K562 (cell line): ENCODE results near the gene ZBTB46. TPM values are rescaled to one million over a fixed set of nuclear protein-coding genes. Genes with fewer than 3 reads are reported as not detected.
A peak's percentile ranks its signal among the peaks of the same experiment; 100 is the strongest.

Experiments used
- BHLHE40 ChIP-seq: IDR thresholded peaks from 2 replicates; pipeline ENCODE4 v1.6.1; 2011; ENCODE audit warnings: low read length, improper control_type of control experiment
- CC2D1A ChIP-seq: fragments of 450-650 bp; IDR thresholded peaks from 2 replicates; pipeline ENCODE4 v1.6.1; 2017; ENCODE audit warnings: mild to moderate bottlenecking
- IRF2 ChIP-seq: sonication (generic); formaldehyde crosslinking; IDR thresholded peaks from 2 replicates; pipeline ENCODE4 v1.8.1; 2022; ENCODE audit warnings: mild to moderate bottlenecking, missing genetic modification reagents
- NKRF ChIP-seq: fragments of 450-650 bp; IDR thresholded peaks from 2 replicates; pipeline ENCODE4 v1.6.1; 2016; ENCODE audit warnings: borderline replicate concordance
- NR2C2 ChIP-seq, 2 experiments: fragments of 200-800 bp in 1 of 2; sonication (Bioruptor generic) in 1 of 2; sonication (generic) in 1 of 2; formaldehyde crosslinking in 1 of 2; IDR thresholded peaks; 2 replicates each; pipeline versions ENCODE4 v1.6.1 to v1.8.0; 2016 to 2022; ENCODE audit warnings: mild to moderate bottlenecking in 1 of 2, missing compliant biosample characterization in 1 of 2, missing genetic modification characterization in 1 of 2, missing genetic modification reagents in 1 of 2
- RNF2 ChIP-seq: sonication (generic); IDR thresholded peaks from 2 replicates; pipeline ENCODE4 v1.6.1; 2016
- SIN3B ChIP-seq: fragments of 450-650 bp; IDR thresholded peaks from 2 replicates; pipeline ENCODE4 v1.6.1; 2017; ENCODE audit warnings: low read depth, mild to moderate bottlenecking, moderate library complexity
- VEZF1 ChIP-seq: fragments of 200-800 bp; sonication (Bioruptor generic); IDR thresholded peaks from 2 replicates; pipeline ENCODE4 v1.6.1; 2017; ENCODE audit warnings: missing genetic modification characterization, missing compliant biosample characterization
- polyA plus RNA-seq, 8 experiments: library from polyadenylated mRNA; depleted of rRNA in 4 of 8; stranded (reverse) in 5 of 8; unstranded in 3 of 8; fragments of >200 nt; fragmentation: Nextera tagmentation in 2 of 8; fragmentation: Illumina TruSeq in 1 of 8; extraction: Ambion mirVana in 2 of 8; extraction: Trizol in 1 of 8; gene quantifications; 2 replicates each; pipeline versions ENCODE4 v1.2.1 to v1.2.3, GENCODE V29; 2011 to 2014; ENCODE audit warnings: inconsistent platforms in 1 of 8, missing spikeins in 1 of 8
- total RNA-seq, 7 experiments: library from RNA; depleted of rRNA in 6 of 7; stranded (reverse); fragments of >200 nt in 6 of 7; fragmentation: Illumina TruSeq in 2 of 7; extraction: Trizol in 2 of 7; gene quantifications; 2 replicates each; pipeline versions ENCODE4 v1.2.1 to v1.2.3, GENCODE V29; 2011 to 2021; ENCODE audit warnings: low replicate concordance in 1 of 7

The ZBTB46 gene
- total and polyA plus RNA-seq, 9 of the 15 experiments (the other 6 are each of a cell fraction or from before 2014, with no cell fraction given), result 0.29 to 4.1 (median 1.1) TPM

- TF ChIP-seq NKRF (0 out of 2 replicates have a peak, but pooled peaks have one; percentile 49), RNF2 (no peak), CC2D1A (peak; percentile 75), VEZF1 (CRISPR knock-in tag) (peak; percentile 65), BHLHE40 (peak; percentile 70; the same call in 1 of the 2 replicates), SIN3B (peak; percentile 32; the same call in 1 of the 2 replicates), IRF2 (CRISPR knock-in tag) (0 out of 2 replicates have a peak, but pooled peaks have one; percentile 71), NR2C2 (CRISPR knock-in tag; IDR thresholded peaks at IDR 0.05) (peak; percentile 80), NR2C2 (tag; IDR thresholded peaks at IDR 0.05) (no peak)
These were observed 124.1 kb downstream of the ZBTB46 start (continued) for GRCh38 chr20:63706852-63707557.
